ENCODE results near the gene HK1. TPM values are rescaled to one million over a fixed set of nuclear protein-coding genes. Genes with fewer than 3 reads are reported as not detected.
"Not testable (repeated sequence)": the region's sequence is repeated elsewhere in the genome, so short reads cannot be mapped to it uniquely, and the experiment has no call there.

The HK1 gene
- total RNA-seq, 1 experiment from 2014 or later, result 113 TPM

DNA sequence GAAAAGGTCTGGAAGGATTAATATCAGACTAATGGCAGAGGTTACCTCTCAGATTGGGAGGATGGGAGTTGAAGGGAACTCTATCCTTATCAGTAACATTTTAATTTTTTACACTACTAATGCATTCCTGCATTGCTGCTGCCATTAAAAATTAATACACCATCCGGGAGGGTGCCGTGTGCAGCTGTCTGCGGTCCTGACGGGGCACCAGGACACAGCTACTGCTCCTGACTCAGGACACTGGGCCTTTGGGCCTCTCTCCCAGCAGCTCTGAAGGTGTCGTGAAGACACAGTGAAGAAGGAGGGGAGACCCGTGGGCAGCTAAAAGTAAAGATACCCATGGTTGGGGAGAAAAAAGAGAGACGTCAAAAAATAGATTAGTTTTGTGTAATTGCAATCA lies 23.4 kb upstream of the HK1 start:
- no peak for DNase-seq (ENCODE audit: low read depth)

DNA sequence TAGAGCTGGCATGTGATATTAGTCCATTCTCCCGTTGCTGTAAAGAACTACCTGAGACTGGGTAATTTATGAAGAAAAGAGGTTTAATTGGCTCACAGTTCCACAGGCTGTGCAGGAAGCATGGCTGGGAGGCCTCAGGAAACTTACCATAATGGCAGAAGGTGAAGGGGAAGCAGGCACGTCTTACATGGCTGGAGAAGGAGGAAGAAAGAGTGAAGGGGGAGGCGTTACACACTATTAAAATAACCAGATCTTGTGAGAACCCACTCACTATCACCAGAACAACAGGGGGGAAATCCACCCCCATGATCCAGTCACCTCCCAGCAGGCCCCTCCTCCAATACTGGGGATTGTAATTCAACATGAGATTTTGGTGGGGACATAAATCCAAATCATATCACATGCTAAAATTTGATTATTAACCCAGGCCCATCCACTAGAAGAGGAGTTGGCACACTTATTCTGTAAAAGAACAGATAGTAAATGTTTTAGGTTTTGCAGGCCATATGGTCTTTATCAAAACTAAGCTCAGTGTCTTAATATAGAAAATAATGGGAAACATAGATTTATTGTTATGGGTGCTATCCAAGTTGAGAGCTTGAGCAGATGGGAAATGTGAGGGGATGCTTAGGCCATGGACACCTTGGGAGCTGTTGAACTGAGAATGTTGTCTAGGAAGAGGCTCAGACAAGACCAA lies 18.6 kb upstream of the HK1 start:
- no peak for DNase-seq (ENCODE audit: low read depth)

- no peak for DNase-seq (ENCODE audit: low read depth)
Observed at GRCh38 chr10:69261184-69261583, 17.1 kb upstream of the HK1 start.

- DNase-seq (ENCODE audit: low read depth), result no peak
Observed at GRCh38 chr10:69262292-69262751, 16.0 kb upstream of the HK1 start.

- DNase-seq (ENCODE audit: low read depth), result no peak
Observed at GRCh38 chr10:69265521-69265920, 12.8 kb upstream of the HK1 start.

DNA sequence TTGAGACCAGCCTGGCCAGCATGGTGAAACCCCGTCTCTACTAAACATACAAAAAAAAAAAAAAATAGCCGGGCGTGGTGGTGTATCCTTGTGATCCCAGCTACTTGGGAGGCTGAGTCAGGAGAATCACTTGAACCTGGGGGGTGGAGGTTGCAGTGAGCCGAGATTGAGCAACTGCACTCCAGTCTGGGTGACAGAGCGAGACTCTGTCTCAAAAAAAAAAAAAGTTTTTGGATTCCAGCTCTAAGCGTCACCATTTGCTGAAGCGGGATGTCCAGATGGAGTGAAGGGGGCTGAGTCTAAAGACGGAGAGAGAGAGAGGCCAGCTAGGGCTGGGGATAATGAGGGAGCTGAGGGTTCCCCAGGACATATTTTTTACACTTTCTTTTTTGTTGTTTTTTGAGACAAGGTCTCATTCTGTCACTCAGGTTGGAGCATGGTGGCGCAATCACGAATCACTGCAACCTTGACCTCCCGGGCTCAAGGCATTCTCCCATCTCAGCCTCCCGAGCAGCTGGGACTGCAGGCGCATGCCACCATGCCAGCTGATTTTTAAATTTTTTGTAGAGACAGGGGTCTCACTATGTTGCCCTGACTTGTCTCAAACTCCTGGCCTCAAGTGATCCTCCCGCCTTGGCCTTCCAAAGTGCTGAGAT lies 9.4 kb upstream of the HK1 start:
- DNase-seq (ENCODE audit: low read depth), result no peak

GRCh38 chr10:69269761-69270160 lies 8.5 kb upstream of the HK1 start:
- no peak for DNase-seq (ENCODE audit: low read depth)

DNA sequence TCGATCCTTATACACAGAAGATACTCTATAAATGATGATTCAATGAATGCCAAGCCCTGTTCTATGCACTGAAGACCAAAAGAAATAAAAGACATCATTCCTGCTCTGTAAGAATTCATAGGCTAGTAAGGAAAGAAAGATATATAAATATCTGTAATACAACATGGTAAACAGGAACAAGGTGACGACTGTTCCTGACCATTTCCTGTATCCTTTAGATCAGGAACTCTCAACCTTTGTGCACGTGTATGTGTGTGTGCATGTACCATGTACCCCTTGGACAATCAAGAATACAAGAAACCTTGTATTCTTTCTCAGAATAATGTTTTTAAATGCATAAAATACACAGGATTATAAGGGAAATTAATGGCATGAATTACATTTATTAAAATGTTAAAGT lies 7.3 kb upstream of the HK1 start:
- no peak for DNase-seq (ENCODE audit: low read depth)

GRCh38 chr10:69272624-69273023 lies 5.7 kb upstream of the HK1 start:
- no peak for DNase-seq (ENCODE audit: low read depth)

DNA sequence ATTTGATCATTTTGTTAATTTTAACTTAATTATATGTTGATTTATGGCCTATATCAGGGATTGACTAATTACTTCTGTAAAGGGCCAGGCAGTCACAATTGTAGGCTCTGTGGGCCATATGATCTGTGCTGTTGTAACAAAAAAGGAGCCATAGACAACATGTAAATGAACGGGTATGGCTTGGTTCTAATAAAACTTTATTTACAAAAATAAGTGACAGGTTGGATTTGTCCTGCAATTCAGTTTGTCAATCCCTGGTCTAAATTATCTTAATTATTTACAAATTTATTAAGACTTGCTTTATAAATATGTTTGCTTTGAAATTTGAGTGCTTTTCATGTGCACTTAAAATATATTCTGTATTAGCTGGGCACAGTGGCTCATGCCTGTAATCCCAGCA lies 2.9 kb upstream of the HK1 start:
- no peak for DNase-seq (ENCODE audit: low read depth)

DNA sequence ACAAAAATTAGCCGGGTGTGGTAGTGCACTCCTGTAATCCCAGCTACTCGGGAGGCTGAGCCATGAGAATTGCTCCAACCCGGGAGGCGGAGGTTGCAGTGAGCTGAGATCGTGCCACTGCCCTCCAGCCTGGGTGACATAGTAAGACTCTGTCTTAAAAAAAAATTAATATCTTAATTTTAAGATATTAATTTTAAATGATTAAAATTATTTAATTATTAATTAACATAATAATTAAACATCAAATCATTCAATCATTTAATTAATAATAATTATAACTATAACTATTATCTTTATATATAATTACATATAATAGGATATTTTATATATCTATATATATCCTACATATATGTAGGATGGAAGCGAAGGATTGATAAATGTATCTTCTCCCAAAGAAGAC lies 1.8 kb upstream of the HK1 start:
- DNase-seq (ENCODE audit: low read depth), result no peak

- DNase-seq (ENCODE audit: low read depth), result no peak
Observed at GRCh38 chr10:69279110-69279509, 814 bp downstream of the HK1 start.

GRCh38 chr10:69281507-69282413 lies 3.5 kb downstream of the HK1 start:
- DNase-seq (ENCODE audit: low read depth), result no peak

GRCh38 chr10:69284402-69284801 lies 6.1 kb downstream of the HK1 start:
- DNase-seq (ENCODE audit: low read depth), result not testable (repeated sequence)

DNA sequence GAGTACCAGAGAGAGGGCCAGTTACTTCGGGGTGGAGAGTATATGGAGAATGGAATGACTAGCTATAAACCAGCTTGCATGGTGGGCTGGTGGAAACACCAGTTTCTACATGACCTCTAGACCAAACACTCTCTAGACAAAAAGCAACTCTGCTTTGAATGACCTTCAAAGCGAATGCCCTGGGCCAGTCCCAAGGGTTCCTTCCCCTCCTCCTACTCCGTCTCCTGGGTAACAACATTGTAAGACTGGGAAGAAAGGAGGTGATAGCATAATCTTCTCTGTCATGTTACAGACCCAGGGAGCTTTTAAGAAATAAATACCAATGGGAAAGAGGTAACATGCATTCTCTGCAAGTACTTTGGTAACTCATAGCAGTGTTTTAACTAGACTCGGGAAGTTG lies 7.4 kb downstream of the HK1 start:
- DNase-seq (ENCODE audit: low read depth), result no peak

GRCh38 chr10:69287181-69287580 lies 8.9 kb downstream of the HK1 start:
- DNase-seq (ENCODE audit: low read depth), result no peak

DNA sequence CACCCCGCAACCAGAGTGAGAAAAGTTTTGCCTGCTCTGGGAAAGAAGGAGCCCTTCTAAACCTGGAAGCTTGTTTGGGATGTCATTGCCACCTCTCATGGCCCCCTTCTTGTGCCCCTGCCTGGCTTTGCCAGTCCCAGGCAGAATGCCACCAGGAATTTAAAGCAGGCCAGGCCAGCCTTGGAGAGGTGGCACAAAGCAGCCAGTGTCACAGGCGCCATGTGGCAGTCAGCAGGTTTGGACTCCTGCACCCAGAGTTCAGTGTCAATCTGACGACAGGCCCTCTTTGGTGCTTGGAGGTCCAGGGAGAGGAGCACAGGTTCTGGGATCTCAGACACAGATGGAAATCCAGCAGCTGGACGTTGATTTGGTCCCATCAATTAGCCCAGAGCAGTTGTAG lies 12.7 kb downstream of the HK1 start:
- DNase-seq (ENCODE audit: low read depth), result no peak

DNA sequence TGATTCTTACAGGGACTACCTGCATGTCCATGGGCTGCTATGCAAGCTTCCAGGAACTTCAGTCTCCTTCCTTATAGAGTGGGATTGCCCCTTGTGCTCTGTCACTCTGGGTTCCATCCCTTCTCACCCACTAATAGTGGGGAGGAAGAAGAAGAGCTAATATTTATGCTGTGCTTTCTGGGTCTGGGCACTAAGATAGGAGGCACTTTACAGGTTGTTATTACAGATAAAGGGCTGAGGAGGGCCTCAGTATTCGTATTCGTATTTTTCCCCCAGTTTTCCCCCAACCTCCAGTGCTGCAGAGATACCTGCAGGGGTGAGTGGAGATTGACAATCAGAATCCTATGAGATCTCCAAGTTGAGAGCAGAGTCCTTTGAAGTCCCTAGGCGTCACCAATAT lies 14.2 kb downstream of the HK1 start:
- DNase-seq (ENCODE audit: low read depth), result no peak

DNA sequence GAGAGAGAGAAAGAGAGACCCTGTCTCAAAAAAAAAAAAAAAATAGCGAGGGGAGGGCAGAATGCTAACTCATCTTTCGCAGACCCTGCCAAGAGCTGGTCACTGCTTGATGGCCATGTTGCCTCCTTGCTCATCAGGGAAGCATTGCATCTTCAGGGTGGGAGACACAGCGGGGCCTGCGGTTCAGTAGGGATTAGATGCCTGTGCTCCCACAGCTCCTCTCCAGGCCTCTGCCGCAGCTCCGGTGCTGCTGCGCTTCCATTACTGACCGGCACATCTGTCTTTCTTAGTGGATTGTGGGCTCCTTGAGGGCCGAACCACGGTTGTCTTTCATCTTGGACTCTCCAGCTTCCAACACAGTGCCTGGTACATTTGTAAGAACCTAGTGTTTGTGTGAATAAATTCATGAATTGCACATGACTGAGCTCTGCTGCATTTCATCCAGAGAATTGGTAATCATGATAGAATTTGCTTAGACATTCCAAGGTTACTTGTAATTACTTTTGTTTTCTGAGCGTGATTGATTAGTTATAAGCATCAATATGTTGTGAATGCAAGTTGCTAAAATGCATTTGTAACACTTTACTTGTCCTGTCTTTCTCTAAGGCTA lies 16.8 kb downstream of the HK1 start:
- DNase-seq (ENCODE audit: low read depth), result no peak

DNA sequence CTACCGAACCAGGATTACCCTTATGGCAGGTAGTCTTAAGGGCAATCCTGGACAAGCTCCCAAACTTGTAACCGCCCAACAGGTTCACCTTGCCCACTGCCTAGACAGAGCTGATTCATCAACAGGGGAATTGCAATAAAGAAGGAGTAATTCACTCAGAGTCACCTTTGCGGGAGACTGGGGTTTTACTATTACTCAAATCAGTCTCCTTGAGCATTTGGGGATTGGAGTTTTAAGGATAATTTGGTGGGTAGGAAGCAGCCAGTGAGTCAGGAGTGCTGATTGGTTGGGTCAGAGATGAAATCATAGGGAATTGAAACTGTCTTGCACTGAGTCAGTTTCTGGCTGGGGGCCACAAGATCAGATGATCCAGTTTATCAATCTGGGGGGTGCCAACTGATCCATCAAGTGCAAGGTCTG lies 25.3 kb downstream of the HK1 start:
- DNase-seq (ENCODE audit: low read depth), result peak; percentile 25

DNA sequence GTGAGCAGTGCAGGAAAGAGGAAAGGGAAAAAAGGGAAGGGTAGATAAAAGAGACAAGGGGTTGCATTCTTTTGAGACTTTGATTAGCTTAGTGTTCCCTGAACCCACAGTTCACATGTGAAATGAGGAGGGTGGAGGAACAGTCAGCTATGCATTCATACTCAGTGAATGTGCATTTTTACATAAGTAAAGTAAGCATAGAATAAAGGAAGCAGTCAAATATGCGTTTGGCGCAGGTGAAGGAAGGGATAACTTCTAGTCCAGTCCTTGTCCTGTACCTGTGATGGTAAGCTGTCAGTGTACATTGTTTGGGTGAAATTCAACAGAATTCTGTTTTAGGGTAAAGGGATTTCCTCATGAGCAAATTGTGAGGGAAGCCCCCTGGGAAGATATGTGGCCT lies 28.1 kb downstream of the HK1 start:
- no peak for DNase-seq (ENCODE audit: low read depth)

DNA sequence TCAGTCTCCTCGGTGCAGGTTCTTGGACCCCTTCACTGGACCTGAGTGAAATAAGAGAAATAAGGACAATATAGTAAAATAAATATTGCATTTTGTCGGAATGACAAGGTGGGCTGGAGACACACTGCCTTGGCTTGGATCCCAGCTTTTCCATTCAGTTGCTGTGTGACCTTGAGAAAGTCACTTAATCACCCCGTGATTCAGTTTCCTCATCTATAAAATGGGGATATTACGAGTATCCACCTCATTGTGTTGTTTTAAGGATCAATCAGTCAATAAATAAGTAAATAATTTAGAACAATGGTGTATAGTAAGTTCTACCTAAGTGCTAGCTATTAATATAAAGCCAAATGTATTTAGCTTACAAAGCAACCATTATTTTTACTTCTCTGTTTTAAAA lies 29.1 kb downstream of the HK1 start:
- no peak for DNase-seq (ENCODE audit: low read depth)

Measured in LHCN-M2 (cell line).